Measurements from ENCODE around the gene OTX1. TPM values are rescaled to one million over a fixed set of nuclear protein-coding genes. Genes with fewer than 3 reads are reported as not detected.
"Not testable (repeated sequence)": the region's sequence is repeated elsewhere in the genome, so short reads cannot be mapped to it uniquely, and the experiment has no call there.

Gene OTX1
- total and polyA plus RNA-seq, 2 of the 8 experiments (the other 6 are each of a cell fraction or from before 2014, with no cell fraction given): 0.24 to 3.3 TPM

DNA sequence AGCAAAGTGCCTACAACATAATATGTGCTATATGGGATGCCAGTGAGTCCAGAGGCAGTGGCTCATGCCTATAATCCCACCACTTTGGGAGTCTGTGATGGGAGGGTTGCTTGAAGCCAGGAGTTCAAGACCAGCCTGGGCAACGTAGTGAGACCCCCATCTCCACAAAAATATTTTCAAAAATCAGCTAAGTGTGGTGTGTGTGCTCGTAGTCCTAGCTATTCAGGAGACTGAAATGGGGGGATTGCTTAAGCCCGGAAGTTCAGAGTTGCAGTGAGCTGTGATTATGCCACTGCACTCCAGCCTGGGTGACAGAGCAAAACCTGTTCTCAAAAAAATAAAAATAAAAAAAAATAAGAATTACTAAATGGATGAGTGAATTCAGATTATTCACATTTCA, 23.4 kb downstream of the OTX1 start (continued):
- no peak for TF ChIP-seq EZH2 (IDR thresholded peaks at IDR 0.05; ENCODE audit: low read depth, low read length, severe bottlenecking)
- TF ChIP-seq HDAC6 (IDR thresholded peaks at IDR 0.05; ENCODE audit: low read depth, low read length): no peak
- no peak for TF ChIP-seq CEBPB (IDR thresholded peaks at IDR 0.05; ENCODE audit: low read depth, low read length)

DNA sequence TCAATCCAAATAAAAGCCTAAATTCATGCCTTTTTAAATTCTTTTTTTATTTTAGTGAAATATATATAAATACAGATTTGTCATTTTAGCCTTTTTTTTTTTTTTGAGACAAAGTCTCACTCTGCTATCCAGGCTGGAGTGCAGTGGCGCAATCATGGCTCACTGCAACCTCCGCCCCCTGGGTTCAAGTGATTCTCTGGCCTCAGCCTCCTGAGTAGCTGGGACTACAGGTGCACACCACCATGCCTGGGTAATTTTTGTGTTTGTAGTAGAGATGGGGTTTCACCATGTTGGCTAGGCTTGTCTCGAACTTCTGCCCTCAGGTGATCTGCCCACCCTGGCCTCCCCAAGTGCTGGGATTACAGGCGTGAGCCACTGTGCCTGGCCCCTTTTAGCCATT, 23.8 kb downstream of the OTX1 start:
- FAIRE-seq; H2BK120ac ChIP-seq (replicated peaks; ENCODE audit: low read depth, low read length): not testable (repeated sequence)

More for the DNA sequence above, 23.8 kb downstream of the OTX1 start:
- H3K79me2 ChIP-seq (ENCODE audit: control insufficient read depth in 1 of 2, insufficient read depth in 2 of 2, low read length in 2 of 2); H4K91ac ChIP-seq (replicated peaks; ENCODE audit: insufficient read length, low read length); H2AK5ac ChIP-seq (ENCODE audit: low read depth, low read length); H2BK20ac ChIP-seq (ENCODE audit: low read length); H4K8ac ChIP-seq (ENCODE audit: extremely low read depth, insufficient read depth, low read length); DNase-seq (ENCODE audit: low read depth in 1 of 2, low spot score in 2 of 2); H3K27me3 ChIP-seq (replicated peaks in 1 of 4; ENCODE audit: control insufficient read depth in 3 of 4, extremely low read depth in 1 of 4, insufficient read depth in 3 of 4, low read length in 3 of 4); H3K4me3 ChIP-seq (ENCODE audit: extremely low read depth in 1 of 4, insufficient read depth in 2 of 4, low read depth in 3 of 4, low read length in 4 of 4); H2BK5ac ChIP-seq (ENCODE audit: low read depth, low read length); CTCF ChIA-PET (ENCODE audit: partially characterized antibody); H3K18ac ChIP-seq (ENCODE audit: extremely low read depth, low read length); H3K23me2 ChIP-seq (ENCODE audit: low read depth, low read length); POLR2A ChIA-PET (ENCODE audit: partially characterized antibody); H2BK15ac ChIP-seq (ENCODE audit: low read length); H3K79me1 ChIP-seq (ENCODE audit: low read depth, low read length); H3K9me3 ChIP-seq (ENCODE audit: insufficient read depth in 2 of 2, low read depth in 1 of 2, low read length in 1 of 2); H2BK12ac ChIP-seq (ENCODE audit: low read depth, low read length); H2AFZ ChIP-seq (ENCODE audit: low read length); H3K27ac ChIP-seq (ENCODE audit: low read depth, low read length); H3K36me3 ChIP-seq (ENCODE audit: control insufficient read depth in 2 of 4, insufficient read depth in 4 of 4, low read length in 3 of 4); H3K4ac ChIP-seq (replicated peaks; ENCODE audit: insufficient read length, low read depth, low read length); H3K4me2 ChIP-seq (ENCODE audit: insufficient read depth in 1 of 2, low read depth in 2 of 2, low read length in 2 of 2); H3K14ac ChIP-seq (ENCODE audit: insufficient read length); H3K9ac ChIP-seq (replicated peaks in 1 of 4; ENCODE audit: extremely low read depth in 1 of 4, low read depth in 3 of 4, low read length in 3 of 4); H3K23ac ChIP-seq (ENCODE audit: insufficient read length); H4K20me1 ChIP-seq (replicated peaks in 1 of 2; ENCODE audit: control insufficient read depth in 1 of 2, insufficient read depth in 2 of 2, low read length in 2 of 2); H3K4me1 ChIP-seq (replicated peaks in 1 of 4; ENCODE audit: control insufficient read depth in 3 of 4, insufficient read depth in 4 of 4, low read length in 3 of 4); H4K5ac ChIP-seq (ENCODE audit: insufficient read length, low read depth, low read length); H3K56ac ChIP-seq (replicated peaks; ENCODE audit: insufficient read length, low read depth, low read length): not testable (repeated sequence)
- 86% methylated on average over 4 of the region's 4 CpGs; no CpG with 5 or more reads in 1 of the 2 experiments for WGBS, 2 experiments (ENCODE audit: extremely low coverage in 1 of 2, insufficient coverage in 1 of 2, insufficient read length in 1 of 2, insufficient replicate concordance in 2 of 2, low coverage in 1 of 2, low lambda C conversion rate in 2 of 2, missing lambda C conversion rate in 1 of 2)

Data from H1 (cell line).